Liver (tissue), 3 donors: ENCODE results near the gene LSM3.

Source experiments
- EGR1 ChIP-seq, 2 donors: IDR thresholded peaks; 2 replicates each; pipeline ENCODE4 v1.6.1; 2016 to 2018; ENCODE audit warnings: antibody characterized with exemption in 2 of 2, low read depth in 2 of 2
- JUND ChIP-seq, 2 donors: IDR thresholded peaks; 2 replicates each; pipeline ENCODE4 v1.6.1; 2016; ENCODE audit warnings: antibody characterized with exemption in 2 of 2
- RAD21 ChIP-seq, 2 donors: IDR thresholded peaks; 2 replicates each; pipeline ENCODE4 v1.6.1; 2016; ENCODE audit warnings: antibody characterized with exemption in 2 of 2, mild to moderate bottlenecking in 2 of 2
- TAF1 ChIP-seq: conservative IDR thresholded peaks from 2 replicates; pipeline ENCODE4 v1.6.1; 2016; ENCODE audit warnings: antibody characterized with exemption, mild to moderate bottlenecking
- YY1 ChIP-seq: IDR thresholded peaks from 2 replicates; pipeline ENCODE4 v1.6.1; 2016; ENCODE audit warnings: antibody characterized with exemption, mild to moderate bottlenecking
- TF ChIP-seq, protein P1 (sequence below): IDR thresholded peaks from 2 replicates; pipeline ENCODE4 v1.6.1; 2016; ENCODE audit warnings: antibody characterized with exemption
- TF ChIP-seq, protein P2 (sequence below): IDR thresholded peaks from 2 replicates; pipeline ENCODE4 v1.6.1; 2016; ENCODE audit warnings: antibody characterized with exemption
- TF ChIP-seq, protein P3 (sequence below): fragments of 150-350 bp; IDR thresholded peaks from 2 replicates; pipeline ENCODE4 v1.5.1; 2017; ENCODE audit warnings: improper control_type of control experiment, low read depth, low read length; ENCODE audit not compliant: missing input control
- TF ChIP-seq, protein P4 (sequence below): IDR thresholded peaks from 2 replicates; pipeline ENCODE4 v1.6.1; 2016; ENCODE audit warnings: antibody characterized with exemption, mild to moderate bottlenecking
- donor health status: healthy.
- donor health status: healthy.

DNA sequence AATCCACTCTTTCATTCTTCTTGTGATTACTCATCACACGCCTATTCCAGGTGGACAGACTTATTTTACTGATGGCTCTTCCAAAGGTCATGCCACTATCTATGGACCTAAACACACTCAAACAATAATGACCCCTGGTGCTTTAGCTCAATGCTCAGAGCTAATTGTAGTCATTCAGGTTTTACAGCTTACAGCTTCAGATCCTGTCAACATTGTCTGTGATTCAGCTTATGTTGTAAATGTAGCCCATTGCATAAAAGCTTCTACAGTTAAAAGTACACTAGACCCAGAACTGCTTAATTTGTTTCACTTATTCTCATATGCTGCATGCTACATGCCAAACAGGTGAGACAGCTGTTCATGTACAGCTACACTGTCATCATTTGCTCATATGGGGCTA is 49.2 kb downstream of the LSM3 start:
- TF ChIP-seq, protein P1, sequence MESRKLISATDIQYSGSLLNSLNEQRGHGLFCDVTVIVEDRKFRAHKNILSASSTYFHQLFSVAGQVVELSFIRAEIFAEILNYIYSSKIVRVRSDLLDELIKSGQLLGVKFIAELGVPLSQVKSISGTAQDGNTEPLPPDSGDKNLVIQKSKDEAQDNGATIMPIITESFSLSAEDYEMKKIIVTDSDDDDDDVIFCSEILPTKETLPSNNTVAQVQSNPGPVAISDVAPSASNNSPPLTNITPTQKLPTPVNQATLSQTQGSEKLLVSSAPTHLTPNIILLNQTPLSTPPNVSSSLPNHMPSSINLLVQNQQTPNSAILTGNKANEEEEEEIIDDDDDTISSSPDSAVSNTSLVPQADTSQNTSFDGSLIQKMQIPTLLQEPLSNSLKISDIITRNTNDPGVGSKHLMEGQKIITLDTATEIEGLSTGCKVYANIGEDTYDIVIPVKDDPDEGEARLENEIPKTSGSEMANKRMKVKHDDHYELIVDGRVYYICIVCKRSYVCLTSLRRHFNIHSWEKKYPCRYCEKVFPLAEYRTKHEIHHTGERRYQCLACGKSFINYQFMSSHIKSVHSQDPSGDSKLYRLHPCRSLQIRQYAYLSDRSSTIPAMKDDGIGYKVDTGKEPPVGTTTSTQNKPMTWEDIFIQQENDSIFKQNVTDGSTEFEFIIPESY, result no peak
- TF ChIP-seq, protein P2, sequence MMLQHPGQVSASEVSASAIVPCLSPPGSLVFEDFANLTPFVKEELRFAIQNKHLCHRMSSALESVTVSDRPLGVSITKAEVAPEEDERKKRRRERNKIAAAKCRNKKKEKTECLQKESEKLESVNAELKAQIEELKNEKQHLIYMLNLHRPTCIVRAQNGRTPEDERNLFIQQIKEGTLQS, result no peak
- TF ChIP-seq, protein P3, sequence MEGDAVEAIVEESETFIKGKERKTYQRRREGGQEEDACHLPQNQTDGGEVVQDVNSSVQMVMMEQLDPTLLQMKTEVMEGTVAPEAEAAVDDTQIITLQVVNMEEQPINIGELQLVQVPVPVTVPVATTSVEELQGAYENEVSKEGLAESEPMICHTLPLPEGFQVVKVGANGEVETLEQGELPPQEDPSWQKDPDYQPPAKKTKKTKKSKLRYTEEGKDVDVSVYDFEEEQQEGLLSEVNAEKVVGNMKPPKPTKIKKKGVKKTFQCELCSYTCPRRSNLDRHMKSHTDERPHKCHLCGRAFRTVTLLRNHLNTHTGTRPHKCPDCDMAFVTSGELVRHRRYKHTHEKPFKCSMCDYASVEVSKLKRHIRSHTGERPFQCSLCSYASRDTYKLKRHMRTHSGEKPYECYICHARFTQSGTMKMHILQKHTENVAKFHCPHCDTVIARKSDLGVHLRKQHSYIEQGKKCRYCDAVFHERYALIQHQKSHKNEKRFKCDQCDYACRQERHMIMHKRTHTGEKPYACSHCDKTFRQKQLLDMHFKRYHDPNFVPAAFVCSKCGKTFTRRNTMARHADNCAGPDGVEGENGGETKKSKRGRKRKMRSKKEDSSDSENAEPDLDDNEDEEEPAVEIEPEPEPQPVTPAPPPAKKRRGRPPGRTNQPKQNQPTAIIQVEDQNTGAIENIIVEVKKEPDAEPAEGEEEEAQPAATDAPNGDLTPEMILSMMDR, result no peak
- no peak for TF ChIP-seq YY1
- no peak for TF ChIP-seq EGR1 (IDR thresholded peaks at IDR 0.05; ENCODE audit: low read depth in 2 of 2)
- TF ChIP-seq RAD21 (IDR thresholded peaks at IDR 0.05), result no peak
- TF ChIP-seq, protein P4, sequence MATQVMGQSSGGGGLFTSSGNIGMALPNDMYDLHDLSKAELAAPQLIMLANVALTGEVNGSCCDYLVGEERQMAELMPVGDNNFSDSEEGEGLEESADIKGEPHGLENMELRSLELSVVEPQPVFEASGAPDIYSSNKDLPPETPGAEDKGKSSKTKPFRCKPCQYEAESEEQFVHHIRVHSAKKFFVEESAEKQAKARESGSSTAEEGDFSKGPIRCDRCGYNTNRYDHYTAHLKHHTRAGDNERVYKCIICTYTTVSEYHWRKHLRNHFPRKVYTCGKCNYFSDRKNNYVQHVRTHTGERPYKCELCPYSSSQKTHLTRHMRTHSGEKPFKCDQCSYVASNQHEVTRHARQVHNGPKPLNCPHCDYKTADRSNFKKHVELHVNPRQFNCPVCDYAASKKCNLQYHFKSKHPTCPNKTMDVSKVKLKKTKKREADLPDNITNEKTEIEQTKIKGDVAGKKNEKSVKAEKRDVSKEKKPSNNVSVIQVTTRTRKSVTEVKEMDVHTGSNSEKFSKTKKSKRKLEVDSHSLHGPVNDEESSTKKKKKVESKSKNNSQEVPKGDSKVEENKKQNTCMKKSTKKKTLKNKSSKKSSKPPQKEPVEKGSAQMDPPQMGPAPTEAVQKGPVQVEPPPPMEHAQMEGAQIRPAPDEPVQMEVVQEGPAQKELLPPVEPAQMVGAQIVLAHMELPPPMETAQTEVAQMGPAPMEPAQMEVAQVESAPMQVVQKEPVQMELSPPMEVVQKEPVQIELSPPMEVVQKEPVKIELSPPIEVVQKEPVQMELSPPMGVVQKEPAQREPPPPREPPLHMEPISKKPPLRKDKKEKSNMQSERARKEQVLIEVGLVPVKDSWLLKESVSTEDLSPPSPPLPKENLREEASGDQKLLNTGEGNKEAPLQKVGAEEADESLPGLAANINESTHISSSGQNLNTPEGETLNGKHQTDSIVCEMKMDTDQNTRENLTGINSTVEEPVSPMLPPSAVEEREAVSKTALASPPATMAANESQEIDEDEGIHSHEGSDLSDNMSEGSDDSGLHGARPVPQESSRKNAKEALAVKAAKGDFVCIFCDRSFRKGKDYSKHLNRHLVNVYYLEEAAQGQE, result no peak
- TF ChIP-seq TAF1, result no peak
- TF ChIP-seq JUND (IDR thresholded peaks at IDR 0.05), result no peak
